C4-2B (cell line): ENCODE measurements around the gene DISP3.

Source experiments
- H3K27ac ChIP-seq: fragments of 450-650 bp; 2 replicates; pipeline ENCODE4 v1.5.1; 2017
- ZFX ChIP-seq: fragments of 450-650 bp; IDR thresholded peaks from 2 replicates; pipeline ENCODE4 v1.6.1; 2017
- TF ChIP-seq, protein P1 (sequence below): fragments of 450-650 bp; conservative IDR thresholded peaks from 2 replicates; pipeline ENCODE4 v1.5.1; 2017; ENCODE audit warnings: mild to moderate bottlenecking

The DISP3 gene

GRCh38 chr1:11434926-11435325 lies 44.0 kb upstream of the DISP3 start:
- no peak for TF ChIP-seq ZFX
- TF ChIP-seq, protein P1, sequence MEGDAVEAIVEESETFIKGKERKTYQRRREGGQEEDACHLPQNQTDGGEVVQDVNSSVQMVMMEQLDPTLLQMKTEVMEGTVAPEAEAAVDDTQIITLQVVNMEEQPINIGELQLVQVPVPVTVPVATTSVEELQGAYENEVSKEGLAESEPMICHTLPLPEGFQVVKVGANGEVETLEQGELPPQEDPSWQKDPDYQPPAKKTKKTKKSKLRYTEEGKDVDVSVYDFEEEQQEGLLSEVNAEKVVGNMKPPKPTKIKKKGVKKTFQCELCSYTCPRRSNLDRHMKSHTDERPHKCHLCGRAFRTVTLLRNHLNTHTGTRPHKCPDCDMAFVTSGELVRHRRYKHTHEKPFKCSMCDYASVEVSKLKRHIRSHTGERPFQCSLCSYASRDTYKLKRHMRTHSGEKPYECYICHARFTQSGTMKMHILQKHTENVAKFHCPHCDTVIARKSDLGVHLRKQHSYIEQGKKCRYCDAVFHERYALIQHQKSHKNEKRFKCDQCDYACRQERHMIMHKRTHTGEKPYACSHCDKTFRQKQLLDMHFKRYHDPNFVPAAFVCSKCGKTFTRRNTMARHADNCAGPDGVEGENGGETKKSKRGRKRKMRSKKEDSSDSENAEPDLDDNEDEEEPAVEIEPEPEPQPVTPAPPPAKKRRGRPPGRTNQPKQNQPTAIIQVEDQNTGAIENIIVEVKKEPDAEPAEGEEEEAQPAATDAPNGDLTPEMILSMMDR = no peak
- no peak overlapping the region for H3K27ac ChIP-seq

GRCh38 chr1:11438996-11439395 lies 40.0 kb upstream of the DISP3 start:
- TF ChIP-seq ZFX = no peak
- TF ChIP-seq, protein P1 = no peak

DNA sequence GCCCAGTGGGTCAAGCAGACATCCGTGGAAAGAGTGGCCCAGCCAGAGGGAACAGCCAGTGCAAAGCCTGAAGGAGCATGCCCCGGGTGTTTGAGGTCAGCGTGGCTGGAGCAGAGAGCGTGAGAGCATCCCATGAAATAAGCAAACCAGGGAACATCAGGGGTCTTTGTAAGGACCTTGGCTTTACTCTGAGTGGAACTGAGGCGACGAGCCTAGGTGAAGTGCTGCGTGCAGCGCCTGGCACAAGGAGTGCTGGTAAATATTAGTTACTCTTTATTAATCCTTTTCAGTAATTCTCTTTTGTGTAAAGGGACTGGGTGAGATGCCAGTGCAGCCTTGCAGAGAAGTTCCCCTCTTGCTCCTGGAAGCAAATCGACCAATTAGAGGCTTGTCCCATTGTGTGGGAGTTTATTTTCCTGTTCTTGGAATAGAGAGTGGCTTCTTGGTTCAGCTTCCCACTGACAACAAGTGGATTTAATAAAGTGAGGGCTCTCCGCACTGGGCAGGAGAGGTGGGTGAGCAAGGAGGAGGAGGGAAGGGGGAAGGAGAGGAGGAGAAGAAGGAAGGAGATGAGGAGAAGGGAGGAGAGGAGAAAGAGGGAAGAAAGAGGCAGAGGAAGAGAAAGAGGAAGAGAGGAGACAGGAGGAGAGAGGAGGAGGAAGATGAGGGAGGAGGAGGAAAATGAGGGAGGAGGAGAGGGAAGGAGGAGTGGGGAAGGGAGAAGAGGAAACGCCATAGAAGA lies 37.6 kb upstream of the DISP3 start:
- TF ChIP-seq, protein P1 = no peak
- no peak for TF ChIP-seq ZFX
- no peak overlapping the region for H3K27ac ChIP-seq

More at GRCh38 chr1:11438996-11439395, 40.0 kb upstream of the DISP3 start:
- H3K27ac ChIP-seq = no peak overlapping the region

DNA sequence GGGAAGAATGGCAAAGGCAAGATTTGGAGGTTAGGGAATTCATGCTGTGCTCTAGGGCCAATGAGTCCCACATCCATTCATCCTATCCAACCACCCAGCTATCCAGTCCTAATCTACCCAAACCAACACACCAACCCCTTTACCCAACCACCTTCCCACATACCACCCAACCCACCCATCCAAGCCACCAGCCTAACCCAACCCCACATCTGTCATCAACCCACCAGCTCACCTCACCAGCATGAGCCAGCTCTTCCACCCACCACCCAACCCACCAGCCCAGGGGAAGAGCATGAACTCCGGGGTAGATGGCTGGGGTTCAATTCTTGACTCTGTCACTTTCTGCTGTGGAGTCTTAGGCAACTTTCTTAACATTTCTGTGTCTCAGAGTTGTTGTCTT lies 35.9 kb upstream of the DISP3 start:
- TF ChIP-seq, protein P1 = no peak
- no peak for TF ChIP-seq ZFX
- H3K27ac ChIP-seq = no peak overlapping the region

DNA sequence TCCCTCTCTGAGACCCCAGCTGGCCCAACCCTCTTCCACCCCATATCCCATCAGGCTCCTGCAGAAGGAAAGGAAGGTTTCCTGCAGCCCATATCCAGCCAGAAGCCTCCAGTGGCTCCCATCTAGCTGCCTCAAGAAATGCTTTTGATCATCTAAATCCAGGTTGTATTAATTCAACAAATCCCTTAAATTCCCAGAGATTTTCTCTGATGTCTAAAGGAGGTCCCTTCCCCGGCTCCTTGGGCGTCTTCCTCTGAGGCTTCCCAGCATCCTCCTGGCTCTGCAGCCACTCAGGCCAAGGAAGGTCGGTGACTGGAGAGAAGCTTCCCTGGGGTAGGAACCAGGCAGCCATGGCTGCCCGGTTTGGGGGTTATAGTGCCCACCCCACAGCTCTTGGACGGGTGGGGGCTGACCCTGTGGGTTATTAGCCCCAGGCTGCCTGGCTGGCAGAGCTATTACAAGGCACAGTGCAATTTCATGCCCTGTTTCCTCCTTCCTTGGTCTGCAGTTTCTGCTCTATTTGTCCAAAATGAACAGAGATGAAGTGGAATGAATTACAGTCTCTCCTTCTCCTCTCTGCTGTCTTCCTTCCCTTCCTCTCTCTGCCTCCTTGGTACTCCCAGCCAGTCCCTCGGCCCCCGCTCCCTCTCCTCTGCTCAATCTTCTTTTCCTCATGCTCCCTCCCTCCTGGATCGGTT lies 34.8 kb upstream of the DISP3 start:
- no peak overlapping the region for H3K27ac ChIP-seq
- no peak for TF ChIP-seq ZFX
- TF ChIP-seq, protein P1 = no peak

DNA sequence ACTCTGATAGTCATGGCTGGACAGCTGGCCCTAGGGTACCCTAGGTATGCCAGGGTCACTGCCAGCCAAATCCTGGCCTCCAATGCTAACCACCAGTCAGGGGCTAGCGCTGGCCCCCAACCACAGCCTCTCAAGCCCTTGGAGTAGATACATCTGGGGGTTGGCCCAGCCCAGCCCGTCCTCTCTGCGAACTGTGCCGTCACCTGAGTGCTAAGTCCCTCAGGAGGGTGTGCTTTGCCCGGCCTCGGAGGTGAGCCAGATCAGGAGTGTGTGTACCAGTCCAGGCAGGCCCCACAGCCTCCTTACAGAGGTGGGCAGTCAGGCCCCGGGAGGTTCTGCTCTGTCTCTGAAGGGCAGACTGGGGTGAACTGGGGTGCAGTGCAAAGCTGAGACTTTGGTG lies 34.0 kb upstream of the DISP3 start:
- H3K27ac ChIP-seq = no peak overlapping the region
- no peak for TF ChIP-seq ZFX
- TF ChIP-seq, protein P1 = no peak

- TF ChIP-seq, protein P1 = no peak
- no peak for TF ChIP-seq ZFX
- no peak overlapping the region for H3K27ac ChIP-seq
Observed at GRCh38 chr1:11447903-11448302, 31.1 kb upstream of the DISP3 start.
